Measurements from ENCODE around the gene HOXB8. TPM values are rescaled to one million over a fixed set of nuclear protein-coding genes. Genes with fewer than 3 reads are reported as not detected.

Gene HOXB8
- total RNA-seq, 5 donors from 2014 or later (not counting 1 experiment from before 2014, with no cell fraction given), result not detected

GRCh38 chr17:48589831-48590606 is 25.1 kb downstream of the HOXB8 start, which contains the start of gene HOXB3:
Gene HOXB3, minus strand, starts transcription at chr17:48590241. Its CDS starts 37,767 bp downstream, at chr17:48552474.
- peaks cover 0 to 84% of the 10 kb centered on the region in 2 experiments for H3K27me3 ChIP-seq (replicated peaks in 1 of 2; ENCODE audit: control insufficient read depth in 2 of 2, extremely low read depth in 1 of 2, insufficient read depth in 2 of 2, low read length in 1 of 2)
- CTCF ChIA-PET, result interaction anchor here (0.5 to 1.0 kb wide), 3 partner anchors 12 to 264 kb away, joined by 4 to 8 read pairs (median 6); no protein-coding TSS in a partner anchor
- no peaks in the 10 kb centered on the region for H3K36me3 ChIP-seq (ENCODE audit: control insufficient read depth in 2 of 2, extremely low read depth in 1 of 2, insufficient read depth in 1 of 2, low read length in 1 of 2)
- H3K27ac ChIP-seq (ENCODE audit: low read length), result no peak within 1 kb of the TSS
- peaks cover 37 to 41% (median 39%) of the 10 kb centered on the region in 3 donors for H3K4me1 Mint-ChIP-seq
- no peaks in the 10 kb centered on the region for H3K36me3 Mint-ChIP-seq
- no peaks in the 10 kb centered on the region for H3K9me3 Mint-ChIP-seq
- H3K4me3 ChIP-seq (ENCODE audit: control insufficient read depth in 1 of 2, extremely low read depth in 1 of 2, low read length in 1 of 2), result no peak within 1 kb of the TSS
- DNase-seq (peak in 1 of 35 experiments; percentile 4), ATAC-seq (replicated peaks in 1 of 4) (no peak)
- H3K9me3 ChIP-seq, result no peaks in the 10 kb centered on the region
- peaks cover 87 to 88% of the 10 kb centered on the region in 2 donors for H3K27me3 Mint-ChIP-seq
- H3K4me1 ChIP-seq (ENCODE audit: control insufficient read depth in 1 of 2, extremely low read depth in 1 of 2, insufficient read depth in 2 of 2, low read length in 2 of 2), result peaks cover 11 to 39% of the 10 kb centered on the region in 2 experiments
- POLR2A ChIA-PET, result interaction anchor here (0.6 kb wide), 2 partner anchors 87 to 423 kb away, joined by 4 to 6 read pairs; no protein-coding TSS in a partner anchor
- H3K4me3 Mint-ChIP-seq, result no peak within 1 kb of the TSS
- 51% methylated on average over 5 of the region's 23 CpGs for WGBS (ENCODE audit: insufficient coverage)
- no peak within 1 kb of the TSS for H3K27ac Mint-ChIP-seq

GRCh38 chr17:48589060-48589830 is 25.8 kb downstream of the HOXB8 start:
- H3K27me3 Mint-ChIP-seq, result peaks cover 87% of the 10 kb centered on the region in 2 donors
- H3K9me3 Mint-ChIP-seq, result no peaks in the 10 kb centered on the region
- ChIA-PET CTCF (interaction anchor here (0.5 to 2.0 kb wide), 8 partner anchors 12 to 281 kb away, joined by 3 to 8 read pairs (median 4); no protein-coding TSS in a partner anchor), POLR2A (interaction anchor here in 1 of 2 donors (0.6 kb wide), 1 partner anchor 25 kb away, joined by 4 read pairs; no protein-coding TSS in a partner anchor)
- no peak overlapping the region for H3K27ac Mint-ChIP-seq
- Histone ChIP-seq H3K27ac (ENCODE audit: low read length) (no peak overlapping the region), H3K36me3 (ENCODE audit: control insufficient read depth in 2 of 2, extremely low read depth in 1 of 2, insufficient read depth in 1 of 2, low read length in 1 of 2) (no peaks in the 10 kb centered on the region), H3K27me3 (replicated peaks in 1 of 2; ENCODE audit: control insufficient read depth in 2 of 2, extremely low read depth in 1 of 2, insufficient read depth in 2 of 2, low read length in 1 of 2) (peaks cover 0 to 81% of the 10 kb centered on the region in 2 experiments), H3K9me3 (no peaks in the 10 kb centered on the region), H3K4me1 (ENCODE audit: control insufficient read depth in 1 of 2, extremely low read depth in 1 of 2, insufficient read depth in 2 of 2, low read length in 2 of 2) (peaks cover 11 to 42% of the 10 kb centered on the region in 2 experiments), H3K4me3 (ENCODE audit: control insufficient read depth in 1 of 2, extremely low read depth in 1 of 2, low read length in 1 of 2) (no peak overlapping the region)
- WGBS (ENCODE audit: insufficient coverage), result 26% methylated on average over 3 of the region's 10 CpGs
- DNase-seq (peak in 1 of 35 experiments; percentile 14), ATAC-seq (replicated peaks in 1 of 4) (no peak)
- no peaks in the 10 kb centered on the region for H3K36me3 Mint-ChIP-seq
- H3K4me3 Mint-ChIP-seq, result no peak overlapping the region
- peaks cover 39 to 43% (median 42%) of the 10 kb centered on the region in 3 donors for H3K4me1 Mint-ChIP-seq

GRCh38 chr17:48588528-48588927 is 26.6 kb downstream of the HOXB8 start:
- ATAC-seq (replicated peaks in 1 of 4), result no peak
- no peaks in the 10 kb centered on the region for H3K9me3 ChIP-seq
- Mint-ChIP-seq H3K4me1 (peaks cover 36 to 39% (median 36%) of the 10 kb centered on the region in 3 donors), H3K27ac (peak overlapping the region in 1 of 2 donors; percentile 46), H3K27me3 (peaks cover 88 to 89% of the 10 kb centered on the region in 2 donors), H3K4me3 (no peak overlapping the region), H3K36me3 (no peaks in the 10 kb centered on the region), H3K9me3 (no peaks in the 10 kb centered on the region)
- no peak overlapping the region for H3K27ac ChIP-seq (ENCODE audit: low read length)
- H3K36me3 ChIP-seq (ENCODE audit: control insufficient read depth in 2 of 2, extremely low read depth in 1 of 2, insufficient read depth in 1 of 2, low read length in 1 of 2), result no peaks in the 10 kb centered on the region
- H3K4me3 ChIP-seq (ENCODE audit: control insufficient read depth in 1 of 2, extremely low read depth in 1 of 2, low read length in 1 of 2), result no peak overlapping the region
- POLR2A ChIA-PET, result interaction anchor here in 1 of 2 donors (0.6 kb wide), 1 partner anchor 26 kb away, joined by 4 read pairs; no protein-coding TSS in a partner anchor
- WGBS (ENCODE audit: insufficient coverage), result no CpG with 5 or more reads among the region's 2 CpGs
- H3K27me3 ChIP-seq (replicated peaks in 1 of 2; ENCODE audit: control insufficient read depth in 2 of 2, extremely low read depth in 1 of 2, insufficient read depth in 2 of 2, low read length in 1 of 2), result peaks cover 0 to 77% of the 10 kb centered on the region in 2 experiments
- H3K4me1 ChIP-seq (ENCODE audit: control insufficient read depth in 1 of 2, extremely low read depth in 1 of 2, insufficient read depth in 2 of 2, low read length in 2 of 2), result peaks cover 10 to 34% of the 10 kb centered on the region in 2 experiments
- CTCF ChIA-PET, result interaction anchor here (0.6 to 2.0 kb wide), 11 partner anchors 33 to 326 kb away, joined by 3 to 9 read pairs (median 3); no protein-coding TSS in a partner anchor
- DNase-seq, result peak in 1 of 35 experiments; percentile 3

- Histone ChIP-seq H3K36me3 (ENCODE audit: control insufficient read depth in 2 of 2, extremely low read depth in 1 of 2, insufficient read depth in 1 of 2, low read length in 1 of 2) (no peaks in the 10 kb centered on the region), H3K27ac (ENCODE audit: low read length) (no peak overlapping the region), H3K4me1 (ENCODE audit: control insufficient read depth in 1 of 2, extremely low read depth in 1 of 2, insufficient read depth in 2 of 2, low read length in 2 of 2) (peaks cover 7 to 30% of the 10 kb centered on the region in 2 experiments), H3K4me3 (ENCODE audit: control insufficient read depth in 1 of 2, extremely low read depth in 1 of 2, low read length in 1 of 2) (no peak overlapping the region), H3K27me3 (replicated peaks in 1 of 2; ENCODE audit: control insufficient read depth in 2 of 2, extremely low read depth in 1 of 2, insufficient read depth in 2 of 2, low read length in 1 of 2) (peaks cover 0 to 73% of the 10 kb centered on the region in 2 experiments), H3K9me3 (no peaks in the 10 kb centered on the region)
- DNase-seq, result peak in 1 of 35 experiments; percentile 6
- ChIA-PET CTCF (interaction anchor here (0.6 to 2.0 kb wide), 11 partner anchors 46 to 325 kb away, joined by 3 to 9 read pairs (median 4); no protein-coding TSS in a partner anchor), POLR2A (no interaction called here)
- no peaks in the 10 kb centered on the region for H3K9me3 Mint-ChIP-seq
- no peaks in the 10 kb centered on the region for H3K36me3 Mint-ChIP-seq
- H3K4me1 Mint-ChIP-seq, result peaks cover 31 to 37% (median 33%) of the 10 kb centered on the region in 3 donors
- WGBS (ENCODE audit: insufficient coverage), result 50% methylated on average over 1 of the region's 2 CpGs
- ATAC-seq (replicated peaks in 1 of 4), result no peak
- peak overlapping the region in 1 of 2 donors; percentile 46 for H3K27ac Mint-ChIP-seq
- peaks cover 89% of the 10 kb centered on the region in 2 donors for H3K27me3 Mint-ChIP-seq
- peak overlapping the region in 1 of 3 donors; percentile 78 for H3K4me3 Mint-ChIP-seq
Observed at GRCh38 chr17:48588074-48588415, 27.0 kb downstream of the HOXB8 start.

GRCh38 chr17:48587276-48588073 is 27.6 kb downstream of the HOXB8 start:
- Mint-ChIP-seq H3K27me3 (peaks cover 89% of the 10 kb centered on the region in 2 donors), H3K36me3 (no peaks in the 10 kb centered on the region), H3K9me3 (no peaks in the 10 kb centered on the region), H3K4me1 (peaks cover 28 to 37% (median 32%) of the 10 kb centered on the region in 3 donors), H3K4me3 (peak overlapping the region in 1 of 3 donors; percentile 78), H3K27ac (peak overlapping the region in 1 of 2 donors; percentile 7)
- Histone ChIP-seq H3K27ac (ENCODE audit: low read length) (no peak overlapping the region), H3K4me1 (ENCODE audit: control insufficient read depth in 1 of 2, extremely low read depth in 1 of 2, insufficient read depth in 2 of 2, low read length in 2 of 2) (peaks cover 7 to 30% of the 10 kb centered on the region in 2 experiments), H3K27me3 (replicated peaks in 1 of 2; ENCODE audit: control insufficient read depth in 2 of 2, extremely low read depth in 1 of 2, insufficient read depth in 2 of 2, low read length in 1 of 2) (peaks cover 0 to 74% of the 10 kb centered on the region in 2 experiments), H3K9me3 (no peaks in the 10 kb centered on the region), H3K36me3 (ENCODE audit: control insufficient read depth in 2 of 2, extremely low read depth in 1 of 2, insufficient read depth in 1 of 2, low read length in 1 of 2) (no peaks in the 10 kb centered on the region), H3K4me3 (ENCODE audit: control insufficient read depth in 1 of 2, extremely low read depth in 1 of 2, low read length in 1 of 2) (no peak overlapping the region)
- DNase-seq (peak in 1 of 35 experiments; percentile 3), ATAC-seq (replicated peaks in 1 of 4) (no peak)
- ChIA-PET CTCF (interaction anchor here (0.6 to 2.0 kb wide), 11 partner anchors 13 to 324 kb away, joined by 3 to 9 read pairs (median 4); no protein-coding TSS in a partner anchor), POLR2A (no interaction called here)
- 63% methylated on average over 2 of the region's 5 CpGs for WGBS (ENCODE audit: insufficient coverage)

Data from T-cell (primary cell).